Caco-2 (cell line): ENCODE results near the gene CLPSL2. TPM values are rescaled to one million over a fixed set of nuclear protein-coding genes. Genes with fewer than 3 reads are reported as not detected.

ENCODE experiments used
- BruUV-seq: library from RNA; stranded (reverse); fragments of 400-500 nt; replicated peaks from 2 replicates; lab custom pipeline; 2021; lab: Mats Ljungman, UMichigan
- CTCF ChIA-PET: fragments of 300-600 bp; sonication (Branson Sonifier 250); formaldehyde crosslinking; loops from one replicate; lab custom pipeline; 2022; ENCODE audit warnings: antibody characterized with exemption; lab: Charles Lee
- POLR2A ChIA-PET: fragments of 300-600 bp; sonication (Branson Sonifier 250); formaldehyde crosslinking; loops from one replicate; lab custom pipeline; 2022; ENCODE audit warnings: antibody characterized with exemption; lab: Charles Lee
- DNase-seq, 2 experiments: peaks; one replicate each; pipeline versions ENCODE4 v3.0.0 to v3.0.0-alpha.2; 2020 to 2022
- H3K27me3 ChIP-seq: replicated peaks from 2 replicates; pipeline ENCODE4 v1.6.0; 2011; ENCODE audit warnings: low read length; ENCODE audit not compliant: control insufficient read depth, insufficient read depth
- H3K36me3 ChIP-seq: 2 replicates; pipeline ENCODE4 v1.5.1; 2011; ENCODE audit warnings: low read length; ENCODE audit not compliant: control insufficient read depth, insufficient read depth
- H3K4me1 ChIP-seq: fragments of 250-450 bp; sonication (Bioruptor Pico); 2 replicates; pipeline ENCODE4 v1.5.1; 2020; ENCODE audit warnings: mild to moderate bottlenecking
- H3K4me3 ChIP-seq: 2 replicates; pipeline ENCODE4 v1.5.1; 2011; ENCODE audit warnings: low read depth, mild to moderate bottlenecking, control low read depth, low read length
- H3K9me3 ChIP-seq: fragments of 250-450 bp; sonication (Bioruptor Pico); 2 replicates; pipeline ENCODE4 v1.5.1; 2020; ENCODE audit warnings: mild to moderate bottlenecking, moderate library complexity
- H3K27ac Mint-ChIP-seq: one replicate; pipeline ENCODE4 v1.8.0; 2022; ENCODE audit warnings: mixed read lengths; ENCODE audit not compliant: unreplicated experiment
- H3K27me3 Mint-ChIP-seq: one replicate; pipeline ENCODE4 v1.8.0; 2022; ENCODE audit warnings: mixed read lengths; ENCODE audit not compliant: insufficient read depth, unreplicated experiment
- H3K36me3 Mint-ChIP-seq: one replicate; pipeline ENCODE4 v1.8.0; 2022; ENCODE audit warnings: mild to moderate bottlenecking, mixed read lengths; ENCODE audit not compliant: insufficient read depth, unreplicated experiment
- H3K4me1 Mint-ChIP-seq: one replicate; pipeline ENCODE4 v1.8.0; 2022; ENCODE audit warnings: low read depth, mixed read lengths; ENCODE audit not compliant: unreplicated experiment
- H3K4me3 Mint-ChIP-seq: one replicate; pipeline ENCODE4 v1.8.0; 2022; ENCODE audit warnings: mild to moderate bottlenecking, moderate library complexity, mixed read lengths; ENCODE audit not compliant: unreplicated experiment
- H3K9me3 Mint-ChIP-seq: one replicate; pipeline ENCODE4 v1.8.0; 2022; ENCODE audit warnings: mixed read lengths; ENCODE audit not compliant: unreplicated experiment
- intact Hi-C: fragments of 100-400 bp; cut with micrococcal nuclease; formaldehyde crosslinking; loops from one replicate; pipeline ENCODE4 v1.10.0; 2022; ENCODE audit not compliant: unreplicated experiment
- total RNA-seq: library from RNA; stranded (reverse); gene quantifications from 2 replicates; pipeline ENCODE4 v1.2.3, GENCODE V29; 2022
- TF ChIP-seq, protein P1 (sequence below), 2 experiments: fragments of 200-600 bp in 1 of 2; IDR thresholded peaks; 1 replicate in 1 of 2; 2 replicates in 1 of 2; pipeline versions ENCODE4 v1.5.1 to v1.8.0; 2011 to 2022; ENCODE audit warnings: antibody characterized with exemption in 1 of 2, control low read depth in 1 of 2, inconsistent platforms in 1 of 2, low read depth in 1 of 2, low read length in 1 of 2, mild to moderate bottlenecking in 1 of 2, moderate library complexity in 1 of 2; ENCODE audit not compliant: insufficient read depth in 1 of 2, severe bottlenecking in 1 of 2, unreplicated experiment in 1 of 2

CLPSL2 gene
- total RNA-seq, 1 experiment from 2014 or later: 2.0 TPM

DNA sequence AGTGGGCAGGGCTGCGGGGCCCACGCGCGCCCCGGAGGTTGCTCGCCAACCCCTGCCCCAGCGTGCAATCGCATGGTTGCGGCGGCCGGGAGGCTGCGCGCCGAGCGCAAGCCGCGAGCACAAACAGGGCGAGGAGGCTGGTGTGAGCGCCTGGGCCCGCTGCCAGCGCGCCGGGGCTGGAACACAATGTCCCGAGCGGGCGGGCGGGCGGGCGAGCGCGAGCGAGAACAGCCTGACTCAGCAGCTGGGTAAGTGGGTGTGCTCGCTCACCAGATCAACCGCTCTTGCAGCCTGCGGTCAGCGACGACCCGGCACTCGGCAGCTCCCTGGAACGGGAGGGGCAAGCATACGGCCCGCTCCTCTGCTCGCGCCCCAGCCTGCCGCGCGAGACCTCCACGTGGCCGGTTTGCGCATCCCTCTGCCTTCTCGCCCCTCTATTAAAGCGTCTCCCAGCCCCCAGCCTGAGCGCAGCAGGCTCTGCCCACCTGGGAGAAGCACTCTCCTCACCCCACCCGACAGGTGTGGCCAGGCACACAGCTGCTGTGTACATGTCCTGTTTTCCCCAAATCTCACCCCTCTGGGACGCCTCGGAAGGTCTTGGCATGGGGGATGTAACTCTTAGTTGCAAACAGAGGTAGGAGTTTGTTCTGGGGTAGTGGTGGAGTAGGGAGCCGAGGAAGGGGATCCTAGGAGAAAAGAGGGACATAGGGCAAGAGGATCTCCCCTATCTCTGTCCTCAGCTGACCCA lies 48.3 kb upstream of the CLPSL2 start:
- Mint-ChIP-seq H3K27ac (no peak overlapping the region), H3K9me3 (no peaks in the 10 kb centered on the region), H3K4me1 (peaks cover 23% of the 10 kb centered on the region), H3K27me3 (no peaks in the 10 kb centered on the region), H3K4me3 (peak overlapping the region; percentile 78), H3K36me3 (no peaks in the 10 kb centered on the region)
- TF ChIP-seq, protein P1, sequence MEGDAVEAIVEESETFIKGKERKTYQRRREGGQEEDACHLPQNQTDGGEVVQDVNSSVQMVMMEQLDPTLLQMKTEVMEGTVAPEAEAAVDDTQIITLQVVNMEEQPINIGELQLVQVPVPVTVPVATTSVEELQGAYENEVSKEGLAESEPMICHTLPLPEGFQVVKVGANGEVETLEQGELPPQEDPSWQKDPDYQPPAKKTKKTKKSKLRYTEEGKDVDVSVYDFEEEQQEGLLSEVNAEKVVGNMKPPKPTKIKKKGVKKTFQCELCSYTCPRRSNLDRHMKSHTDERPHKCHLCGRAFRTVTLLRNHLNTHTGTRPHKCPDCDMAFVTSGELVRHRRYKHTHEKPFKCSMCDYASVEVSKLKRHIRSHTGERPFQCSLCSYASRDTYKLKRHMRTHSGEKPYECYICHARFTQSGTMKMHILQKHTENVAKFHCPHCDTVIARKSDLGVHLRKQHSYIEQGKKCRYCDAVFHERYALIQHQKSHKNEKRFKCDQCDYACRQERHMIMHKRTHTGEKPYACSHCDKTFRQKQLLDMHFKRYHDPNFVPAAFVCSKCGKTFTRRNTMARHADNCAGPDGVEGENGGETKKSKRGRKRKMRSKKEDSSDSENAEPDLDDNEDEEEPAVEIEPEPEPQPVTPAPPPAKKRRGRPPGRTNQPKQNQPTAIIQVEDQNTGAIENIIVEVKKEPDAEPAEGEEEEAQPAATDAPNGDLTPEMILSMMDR (IDR thresholded peaks at IDR 0.05; ENCODE audit: insufficient read depth in 1 of 2, low read depth in 1 of 2, low read length in 1 of 2, severe bottlenecking in 1 of 2, unreplicated experiment in 1 of 2): no peak
- H3K4me3 ChIP-seq: peak overlapping the region; percentile 72
- CTCF ChIA-PET: interaction anchor here (1.1 to 1.2 kb wide), 3 partner anchors 9 to 211 kb away, joined by 3 to 5 read pairs (median 3); partner anchors contain the start of gene ARMC12
- BruUV-seq: no TSS peak
- intact Hi-C loops: no loop called here
- no peaks in the 10 kb centered on the region for H3K36me3 ChIP-seq
- no peaks in the 10 kb centered on the region for H3K27me3 ChIP-seq
- no peaks in the 10 kb centered on the region for H3K9me3 ChIP-seq
- peak; percentile 62 to 69 for DNase-seq
- H3K4me1 ChIP-seq: peaks cover 48% of the 10 kb centered on the region
- POLR2A ChIA-PET: no interaction called here

DNA sequence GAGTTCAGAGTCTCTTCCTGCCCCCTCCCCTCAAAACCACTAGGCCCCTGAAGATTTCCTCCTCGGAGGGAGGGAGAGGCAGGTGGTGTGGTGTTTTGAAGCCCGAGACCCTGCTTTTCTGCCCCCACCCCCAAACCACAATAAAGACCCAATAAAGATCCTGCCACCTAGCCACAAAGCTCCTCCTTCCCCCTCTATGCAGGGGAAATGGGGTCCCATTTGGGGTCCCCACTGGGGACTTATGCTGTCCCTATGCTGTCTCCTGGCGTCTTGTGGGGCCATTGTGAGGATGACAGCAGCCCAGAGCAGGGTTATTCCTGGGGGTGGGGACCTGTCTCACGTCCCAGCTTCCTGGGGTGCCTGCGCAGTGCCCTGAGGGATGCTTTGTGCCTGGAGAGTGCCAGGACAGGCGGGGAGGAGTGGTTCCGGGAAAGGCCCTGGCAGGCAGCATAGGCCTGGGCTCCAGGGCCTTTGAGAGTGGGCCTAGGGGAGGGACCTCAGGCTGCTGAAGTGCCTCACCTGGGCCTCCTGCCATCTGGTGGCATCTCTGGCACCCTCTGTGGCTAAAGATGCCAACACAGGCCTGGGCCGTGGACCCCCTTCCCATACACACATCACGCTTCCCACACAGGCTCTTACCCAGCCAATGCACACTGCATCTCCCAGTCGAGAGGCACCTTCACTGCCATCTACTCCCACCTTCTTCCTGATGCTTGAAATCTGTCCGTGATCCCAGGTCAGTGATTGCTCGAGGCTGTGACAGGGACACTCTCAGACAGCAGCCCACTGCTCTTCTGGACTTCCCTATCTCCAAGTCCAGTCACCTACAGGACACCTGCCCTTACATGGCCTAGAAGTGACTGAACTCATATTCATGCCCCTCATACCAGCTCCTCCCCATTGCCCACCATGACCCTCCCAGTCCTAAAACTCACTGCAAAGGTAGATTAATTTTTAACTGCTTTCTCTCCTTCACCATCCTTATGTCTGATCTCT lies 47.4 kb upstream of the CLPSL2 start:
- TF ChIP-seq, protein P1 (IDR thresholded peaks at IDR 0.05; ENCODE audit: insufficient read depth in 1 of 2, low read depth in 1 of 2, low read length in 1 of 2, severe bottlenecking in 1 of 2, unreplicated experiment in 1 of 2): no peak
- Mint-ChIP-seq H3K4me3 (peak overlapping the region; percentile 78), H3K9me3 (no peaks in the 10 kb centered on the region), H3K36me3 (no peaks in the 10 kb centered on the region), H3K27me3 (no peaks in the 10 kb centered on the region), H3K4me1 (peaks cover 23% of the 10 kb centered on the region), H3K27ac (peak overlapping the region; percentile 8)
- peak overlapping the region; percentile 72 for H3K4me3 ChIP-seq
- peaks cover 49% of the 10 kb centered on the region for H3K4me1 ChIP-seq
- BruUV-seq: TSS peak; percentile 39
- ChIA-PET POLR2A (no interaction called here), CTCF (no interaction called here)
- intact Hi-C loops: no loop called here
- H3K9me3 ChIP-seq: no peaks in the 10 kb centered on the region
- H3K36me3 ChIP-seq: no peaks in the 10 kb centered on the region
- H3K27me3 ChIP-seq: no peaks in the 10 kb centered on the region
- peak in 1 of 2 experiments; percentile 27 for DNase-seq

DNA sequence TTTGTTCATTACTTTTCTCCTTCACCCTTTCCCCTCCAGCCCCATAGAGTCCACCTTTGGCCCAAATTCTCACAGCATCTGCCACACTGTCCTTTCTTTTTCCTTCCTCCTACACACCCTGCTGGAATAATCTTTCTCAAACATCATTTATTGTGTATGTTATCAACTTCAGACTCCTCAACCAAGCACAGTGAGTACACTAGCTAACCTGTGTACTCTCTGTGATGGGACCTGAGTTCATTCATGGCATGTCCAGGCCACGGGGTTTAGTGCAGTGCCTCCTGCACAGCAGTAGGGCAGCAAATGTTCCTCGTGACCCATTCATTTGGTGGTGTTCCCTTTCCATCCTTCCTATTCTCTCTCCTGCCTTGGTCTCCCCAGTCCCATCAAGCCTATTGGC lies 46.7 kb upstream of the CLPSL2 start:
- H3K9me3 ChIP-seq: no peaks in the 10 kb centered on the region
- Mint-ChIP-seq H3K9me3 (no peaks in the 10 kb centered on the region), H3K4me1 (peaks cover 23% of the 10 kb centered on the region), H3K36me3 (no peaks in the 10 kb centered on the region), H3K27me3 (no peaks in the 10 kb centered on the region), H3K27ac (peak overlapping the region; percentile 8), H3K4me3 (peak overlapping the region; percentile 52)
- ChIA-PET CTCF (no interaction called here), POLR2A (no interaction called here)
- TF ChIP-seq, protein P1 (IDR thresholded peaks at IDR 0.05; ENCODE audit: insufficient read depth in 1 of 2, low read depth in 1 of 2, low read length in 1 of 2, severe bottlenecking in 1 of 2, unreplicated experiment in 1 of 2): no peak
- H3K27me3 ChIP-seq: no peaks in the 10 kb centered on the region
- no TSS peak for BruUV-seq
- peaks cover 49% of the 10 kb centered on the region for H3K4me1 ChIP-seq
- no peak overlapping the region for H3K4me3 ChIP-seq
- intact Hi-C loops: loop anchor here (10.0 kb wide), 1 partner anchor 435 kb away; the partner anchor contains the start of gene DEF6
- H3K36me3 ChIP-seq: no peaks in the 10 kb centered on the region
- peak in 1 of 2 experiments; percentile 22 for DNase-seq
